Type B pancreatic cell (in vitro differentiated cells): ENCODE data around the gene ADIPOR2. TPM values are rescaled to one million over a fixed set of nuclear protein-coding genes. Genes with fewer than 3 reads are reported as not detected.

ENCODE experiments used
- DNase-seq: peaks from one replicate; pipeline ENCODE4 v3.0.0; 2021; ENCODE audit warnings: mixed read lengths; ENCODE audit not compliant: unreplicated experiment; ENCODE audit errors: extremely low spot score
- H3K27ac Mint-ChIP-seq: 2 replicates; pipeline ENCODE4 v1.8.0; 2021; ENCODE audit warnings: mild to moderate bottlenecking, mixed read lengths
- H3K27me3 Mint-ChIP-seq: 2 replicates; pipeline ENCODE4 v1.8.0; 2021; ENCODE audit warnings: mixed read lengths
- H3K36me3 Mint-ChIP-seq: 2 replicates; pipeline ENCODE4 v1.8.0; 2021; ENCODE audit warnings: mixed read lengths
- H3K4me1 Mint-ChIP-seq: one replicate; pipeline ENCODE4 v1.8.0; 2021; ENCODE audit warnings: mixed read lengths; ENCODE audit not compliant: unreplicated experiment
- H3K4me3 Mint-ChIP-seq: 2 replicates; pipeline ENCODE4 v1.8.0; 2021; ENCODE audit warnings: mild to moderate bottlenecking, mixed read lengths
- H3K9me3 Mint-ChIP-seq: 2 replicates; pipeline ENCODE4 v1.8.0; 2021; ENCODE audit warnings: mixed read lengths
- CTCF ChIP-seq: fragments of 200-600 bp; sonication (generic); conservative IDR thresholded peaks from 2 replicates; pipeline ENCODE4 v1.5.0; 2021; ENCODE audit warnings: antibody characterized with exemption, mild to moderate bottlenecking
- total RNA-seq: library from RNA; stranded (reverse); gene quantifications from 2 replicates; pipeline ENCODE4 v1.2.1, GENCODE V29; 2021; ENCODE audit warnings: low replicate concordance

Gene ADIPOR2
- total RNA-seq, 1 donor from 2014 or later, result 49.2 TPM

- H3K27me3 Mint-ChIP-seq, result peaks cover 2% of the 10 kb centered on the region
- H3K4me1 Mint-ChIP-seq, result peaks cover 1% of the 10 kb centered on the region
- H3K36me3 Mint-ChIP-seq, result peaks cover 24% of the 10 kb centered on the region
- TF ChIP-seq CTCF, result no peak
- H3K4me3 Mint-ChIP-seq, result no peak overlapping the region
- no peak overlapping the region for H3K27ac Mint-ChIP-seq
- no peaks in the 10 kb centered on the region for H3K9me3 Mint-ChIP-seq
- DNase-seq, result no peak
Measured at GRCh38 chr12:1768615-1769014, 77.7 kb downstream of the ADIPOR2 start.

GRCh38 chr12:1769809-1770494 lies 79.1 kb downstream of the ADIPOR2 start:
- TF ChIP-seq CTCF, result no peak
- no peak overlapping the region for H3K27ac Mint-ChIP-seq
- peaks cover 33% of the 10 kb centered on the region for H3K36me3 Mint-ChIP-seq
- peaks cover 9% of the 10 kb centered on the region for H3K4me1 Mint-ChIP-seq
- H3K27me3 Mint-ChIP-seq, result peaks cover 4% of the 10 kb centered on the region
- no peaks in the 10 kb centered on the region for H3K9me3 Mint-ChIP-seq
- H3K4me3 Mint-ChIP-seq, result no peak overlapping the region
- DNase-seq, result no peak

- Mint-ChIP-seq H3K27ac (no peak overlapping the region), H3K4me1 (peaks cover 24% of the 10 kb centered on the region), H3K36me3 (peaks cover 48% of the 10 kb centered on the region), H3K27me3 (peaks cover 11% of the 10 kb centered on the region), H3K4me3 (no peak overlapping the region), H3K9me3 (no peaks in the 10 kb centered on the region)
- no peak for TF ChIP-seq CTCF
- DNase-seq, result no peak
Measured at GRCh38 chr12:1773937-1774655, 83.2 kb downstream of the ADIPOR2 start.

- peaks cover 54% of the 10 kb centered on the region for H3K36me3 Mint-ChIP-seq
- peak overlapping the region; percentile 37 for H3K27ac Mint-ChIP-seq
- peaks cover 24% of the 10 kb centered on the region for H3K4me1 Mint-ChIP-seq
- H3K27me3 Mint-ChIP-seq, result peaks cover 18% of the 10 kb centered on the region
- DNase-seq, result no peak
- no peak for TF ChIP-seq CTCF
- peak overlapping the region; percentile 23 for H3K4me3 Mint-ChIP-seq
- no peaks in the 10 kb centered on the region for H3K9me3 Mint-ChIP-seq
Measured at GRCh38 chr12:1776170-1776921, 85.5 kb downstream of the ADIPOR2 start.

- DNase-seq, result no peak
- Mint-ChIP-seq H3K4me3 (no peak overlapping the region), H3K27me3 (peaks cover 18% of the 10 kb centered on the region), H3K36me3 (peaks cover 56% of the 10 kb centered on the region), H3K4me1 (peaks cover 24% of the 10 kb centered on the region), H3K27ac (no peak overlapping the region), H3K9me3 (no peaks in the 10 kb centered on the region)
- TF ChIP-seq CTCF, result no peak
Measured at GRCh38 chr12:1777798-1778197, 86.9 kb downstream of the ADIPOR2 start.
